ENCODE results near the gene HTR3C.
"Not testable (repeated sequence)": the region's sequence is repeated elsewhere in the genome, so short reads cannot be mapped to it uniquely, and the experiment has no call there.

HTR3C gene

DNA sequence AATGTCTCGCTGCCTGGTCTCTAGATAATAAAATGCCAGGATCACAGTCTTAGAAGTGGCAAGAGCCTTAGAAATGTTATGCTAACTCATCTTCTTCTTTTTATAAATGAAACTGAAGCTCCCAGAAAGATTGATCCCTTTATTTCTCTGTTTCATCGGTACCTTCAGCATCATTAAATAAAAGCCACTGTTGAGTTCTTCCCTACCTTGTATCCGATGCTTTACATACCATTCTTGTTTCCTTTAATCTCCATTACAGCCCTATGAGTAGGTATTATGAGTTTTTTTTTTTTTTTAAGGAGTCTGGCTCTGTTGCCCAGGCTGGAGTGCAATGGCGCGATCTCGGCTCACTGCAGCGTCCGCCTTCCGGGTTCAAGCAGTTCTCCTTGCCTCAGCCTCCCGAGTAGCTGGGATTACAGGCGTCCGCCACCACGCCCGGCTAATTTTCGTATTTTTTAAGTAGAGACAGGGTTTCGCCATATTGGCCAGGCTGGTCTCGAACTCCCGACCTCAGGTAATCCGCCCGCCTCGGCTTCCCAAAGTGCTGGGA, 34.3 kb upstream of the HTR3C start:
- no peak for TF ChIP-seq CTCF (IDR thresholded peaks at IDR 0.05; ENCODE audit: low read depth, low read length, missing control alignments)
- DNase-seq (ENCODE audit: low read depth): no peak
- H3K4me3 ChIP-seq (ENCODE audit: low read depth, low read length): peak overlapping the region; percentile 91

DNA sequence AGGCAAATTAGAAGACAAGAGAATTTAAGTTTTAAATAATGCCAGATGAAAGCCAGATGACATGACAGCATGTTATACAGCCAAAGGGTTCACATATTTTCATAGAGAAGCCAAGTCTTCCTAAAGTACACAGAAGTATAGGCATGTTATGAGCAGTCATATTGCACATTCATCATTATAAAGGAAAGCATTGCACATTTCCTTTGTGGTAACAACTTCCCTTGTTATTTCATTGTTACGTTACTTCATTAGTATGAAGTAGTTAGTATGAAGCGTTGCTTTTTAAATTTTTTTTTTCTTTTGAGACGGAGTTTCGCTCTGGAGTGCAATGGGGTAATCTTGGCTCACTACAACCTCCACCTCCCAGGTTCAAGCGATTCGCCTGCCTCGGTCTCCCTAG, 30.5 kb upstream of the HTR3C start:
- no peak for TF ChIP-seq CTCF (IDR thresholded peaks at IDR 0.05; ENCODE audit: low read depth, low read length, missing control alignments)
- H3K4me3 ChIP-seq (ENCODE audit: low read depth, low read length): no peak overlapping the region
- no peak for DNase-seq (ENCODE audit: low read depth)

GRCh38 chr3:184025256-184025655, 27.6 kb upstream of the HTR3C start:
- DNase-seq (ENCODE audit: low read depth); H3K4me3 ChIP-seq (ENCODE audit: low read depth, low read length): not testable (repeated sequence)

GRCh38 chr3:184028275-184028890, 24.5 kb upstream of the HTR3C start:
- DNase-seq (ENCODE audit: low read depth); H3K4me3 ChIP-seq (ENCODE audit: low read depth, low read length): not testable (repeated sequence)

DNA sequence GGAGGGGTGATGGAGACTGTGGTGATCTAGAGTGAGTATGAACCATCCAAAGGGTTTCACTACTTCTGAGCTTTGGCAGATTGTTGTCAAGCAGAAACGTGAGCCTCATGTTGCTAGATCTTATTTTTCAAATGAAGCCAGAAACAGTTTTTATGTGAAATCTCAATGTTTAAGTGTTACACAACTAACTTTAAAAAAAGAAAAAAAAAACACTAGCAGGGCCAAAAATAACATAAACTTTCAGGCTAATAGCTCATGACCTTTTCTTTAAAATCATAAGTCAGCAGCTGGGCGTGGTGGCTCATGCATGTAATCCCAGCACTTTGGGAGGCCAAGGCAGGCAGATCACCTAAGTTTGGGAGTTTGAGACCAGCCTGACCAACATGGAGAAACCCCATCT, 23.4 kb upstream of the HTR3C start:
- no peak for DNase-seq (ENCODE audit: low read depth)
- no peak overlapping the region for H3K4me3 ChIP-seq (ENCODE audit: low read depth, low read length)
- TF ChIP-seq CTCF (IDR thresholded peaks at IDR 0.05; ENCODE audit: low read depth, low read length, missing control alignments): no peak

- DNase-seq (ENCODE audit: low read depth): no peak
- no peak for TF ChIP-seq CTCF (IDR thresholded peaks at IDR 0.05; ENCODE audit: low read depth, low read length, missing control alignments)
- H3K4me3 ChIP-seq (ENCODE audit: low read depth, low read length): no peak overlapping the region
Observed at GRCh38 chr3:184030536-184030935, 22.3 kb upstream of the HTR3C start.

DNA sequence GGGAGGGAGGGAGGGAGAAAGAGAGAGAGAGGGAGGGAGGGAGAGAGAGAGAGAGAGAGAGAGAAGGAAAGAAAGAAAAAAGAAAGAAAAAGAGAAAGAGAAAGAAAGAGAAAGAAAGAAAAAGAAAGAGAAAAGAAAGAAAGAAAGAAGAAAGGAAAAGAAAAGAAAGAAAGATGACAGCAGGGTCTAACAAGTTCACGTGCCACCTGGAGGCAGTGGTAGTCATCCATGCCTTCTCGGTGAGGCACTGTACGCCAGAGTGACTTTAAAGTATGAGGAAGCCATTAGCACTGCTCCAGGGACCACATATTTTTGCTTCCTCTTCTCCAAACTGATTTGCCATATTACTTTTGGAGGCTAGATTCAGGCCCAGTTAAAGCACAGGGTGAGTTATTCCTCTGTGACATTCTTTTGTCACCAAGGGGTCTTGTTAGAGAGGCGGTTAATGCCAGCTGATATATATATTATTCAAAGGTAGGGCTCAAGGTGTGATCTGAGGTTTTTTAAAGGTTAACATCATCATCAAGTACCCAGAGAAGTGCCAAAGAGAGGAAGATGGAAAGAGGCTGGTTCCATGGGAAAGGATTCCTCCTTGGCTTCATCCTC, 21.6 kb upstream of the HTR3C start, which contains the start of gene HTR3D:
HTR3D (plus strand) TSS at position 556 of the 606 bp plus-strand sequence; CDS start at position 556, 0 bp downstream.
- DNase-seq (ENCODE audit: low read depth): no peak
- no peak for TF ChIP-seq CTCF (IDR thresholded peaks at IDR 0.05; ENCODE audit: low read depth, low read length, missing control alignments)
- no peak within 1 kb of the TSS for H3K4me3 ChIP-seq (ENCODE audit: low read depth, low read length)

- TF ChIP-seq CTCF (IDR thresholded peaks at IDR 0.05; ENCODE audit: low read depth, low read length, missing control alignments): peak; percentile 6
- DNase-seq (ENCODE audit: low read depth): no peak
- no peak overlapping the region for H3K4me3 ChIP-seq (ENCODE audit: low read depth, low read length)
Observed at GRCh38 chr3:184037816-184038215, 15.0 kb upstream of the HTR3C start.

GRCh38 chr3:184038307-184038706, 14.5 kb upstream of the HTR3C start:
- DNase-seq (ENCODE audit: low read depth); H3K4me3 ChIP-seq (ENCODE audit: low read depth, low read length): not testable (repeated sequence)
